Panc1 (cell line): ENCODE results near the gene FYN. TPM values are rescaled to one million over a fixed set of nuclear protein-coding genes. Genes with fewer than 3 reads are reported as not detected.

Experiments
- ATAC-seq: fragments of 200-7000 bp; cut with Tn5 transposase; 2 replicates; pipeline ENCODE4 v1.9.1; 2020; ENCODE audit warnings: mild to moderate bottlenecking, moderate library complexity
- BruUV-seq: library from RNA; stranded (reverse); fragments of 400-500 nt; replicated peaks from 2 replicates; lab custom pipeline; 2021; lab: Mats Ljungman, UMichigan
- CTCF ChIA-PET: fragments of 300-600 bp; sonication (Branson Sonifier 250); formaldehyde crosslinking; loops from one replicate; lab custom pipeline; 2022; ENCODE audit warnings: antibody characterized with exemption; lab: Charles Lee
- POLR2A ChIA-PET: fragments of 300-600 bp; sonication (Branson Sonifier 250); formaldehyde crosslinking; loops from one replicate; lab custom pipeline; 2022; ENCODE audit warnings: antibody characterized with exemption; lab: Charles Lee
- DNase-seq: peaks from one replicate; pipeline ENCODE4 v3.0.0-alpha.2; 2010; ENCODE audit warnings: low read depth, low spot score
- H3K27ac ChIP-seq: 2 replicates; pipeline ENCODE4 v1.5.1; 2011; ENCODE audit warnings: mild to moderate bottlenecking, low read length, inconsistent platforms
- H3K27me3 ChIP-seq: fragments of 200-500 bp; sonication (Bioruptor generic); 2 replicates; pipeline ENCODE4 v1.6.0; 2014; ENCODE audit warnings: low read length, inconsistent platforms; ENCODE audit not compliant: control insufficient read depth, insufficient read depth
- H3K36me3 ChIP-seq: fragments of 200-500 bp; sonication (Bioruptor generic); 2 replicates; pipeline ENCODE4 v1.5.1; 2014; ENCODE audit warnings: inconsistent platforms, mild to moderate bottlenecking, low read length, moderate library complexity; ENCODE audit not compliant: control insufficient read depth, insufficient read depth
- H3K4me1 ChIP-seq: 2 replicates; pipeline ENCODE4 v1.5.1; 2011; ENCODE audit warnings: inconsistent platforms, mild to moderate bottlenecking, low read length, moderate library complexity; ENCODE audit not compliant: control insufficient read depth, insufficient read depth
- H3K4me3 ChIP-seq, 2 experiments: 2 replicates each; pipeline ENCODE4 v1.5.1; 2011 to 2012; ENCODE audit warnings: low read depth in 2 of 2, low read length in 2 of 2, mild to moderate bottlenecking in 2 of 2, inconsistent platforms in 1 of 2, moderate library complexity in 1 of 2
- H3K9me3 ChIP-seq: fragments of 200-500 bp; sonication (Bioruptor generic); 2 replicates; pipeline ENCODE4 v1.5.1; 2014; ENCODE audit warnings: low read depth, mild to moderate bottlenecking, inconsistent platforms, low read length, moderate library complexity; ENCODE audit not compliant: control insufficient read depth, insufficient read depth
- CTCF ChIP-seq: fragments of 450-650 bp; IDR thresholded peaks from 2 replicates; pipeline ENCODE4 v1.5.1; 2017; ENCODE audit warnings: mild to moderate bottlenecking
- POLR2AphosphoS5 ChIP-seq: IDR thresholded peaks from 2 replicates; pipeline ENCODE4 v1.6.1; 2012; ENCODE audit warnings: mild to moderate bottlenecking, low read depth, low read length, moderate library complexity
- REST ChIP-seq, 2 experiments: IDR thresholded peaks; 2 replicates each; pipeline ENCODE4 v1.6.1; 2011 to 2012; ENCODE audit warnings: low read depth in 2 of 2, control low read depth in 1 of 2, low read length in 1 of 2, mild to moderate bottlenecking in 1 of 2, moderate library complexity in 1 of 2; ENCODE audit not compliant: insufficient read depth in 1 of 2
- SIN3A ChIP-seq: IDR thresholded peaks from 2 replicates; pipeline ENCODE4 v1.6.1; 2012; ENCODE audit warnings: low read depth, mild to moderate bottlenecking, low read length, moderate library complexity, borderline replicate concordance; ENCODE audit not compliant: insufficient read depth
- TCF7L2 ChIP-seq: IDR thresholded peaks from 2 replicates; pipeline ENCODE4 v1.6.1; 2011; ENCODE audit warnings: mild to moderate bottlenecking, low read depth, low read length, inconsistent platforms
- in situ Hi-C: cut with HindIII; loops from 2 replicates; pipeline ENCODE4 v1.10.0; 2016; ENCODE audit warnings: low sequenced_read_pairs, low pct_unique_long_range_greater_than_20kb
- intact Hi-C: fragments of 100-400 bp; cut with micrococcal nuclease; formaldehyde crosslinking; loops from one replicate; pipeline ENCODE4 v1.10.0; 2022; ENCODE audit not compliant: unreplicated experiment
- total RNA-seq: library from RNA; stranded (reverse); gene quantifications from one replicate; pipeline ENCODE4 v1.2.1, GENCODE V29; 2021; ENCODE audit not compliant: unreplicated experiment

FYN gene
- total RNA-seq, 1 experiment from 2014 or later, result 4.2 TPM

GRCh38 chr6:111709201-111709600 lies 164.1 kb downstream of the FYN start:
- POLR2A ChIA-PET, result no interaction called here
- ATAC-seq, result no peak

GRCh38 chr6:111707773-111708172 lies 165.5 kb downstream of the FYN start:
- Histone ChIP-seq H3K27ac (no peak overlapping the region), H3K4me3 (no peak overlapping the region), H3K9me3 (no peaks in the 10 kb centered on the region), H3K27me3 (peaks cover 5% of the 10 kb centered on the region), H3K36me3 (no peaks in the 10 kb centered on the region), H3K4me1 (0 out of 2 replicates have a peak, but pooled peaks cover 3% of the 10 kb centered on the region)
- intact Hi-C loops, result no loop called here
- no peak for DNase-seq
- POLR2A ChIA-PET, result no interaction called here
- TF ChIP-seq SIN3A (no peak), REST (IDR thresholded peaks at IDR 0.05; ENCODE audit: insufficient read depth in 1 of 2, low read depth in 2 of 2, low read length in 1 of 2) (no peak), TCF7L2 (no peak), POLR2AphosphoS5 (no peak), CTCF (no peak)
- no TSS peak for BruUV-seq
- no peak for ATAC-seq
- in situ Hi-C loops, result no loop called here
- CTCF ChIA-PET, result no interaction called here

More at GRCh38 chr6:111709201-111709600, 164.1 kb downstream of the FYN start:
- TF ChIP-seq TCF7L2 (no peak), SIN3A (no peak), CTCF (no peak)
- intact Hi-C loops (no loop called here), in situ Hi-C loops (no loop called here)
- Histone ChIP-seq H3K4me1 (0 out of 2 replicates have a peak, but pooled peaks cover 3% of the 10 kb centered on the region), H3K4me3 (no peak overlapping the region), H3K27me3 (peaks cover 5% of the 10 kb centered on the region), H3K27ac (no peak overlapping the region), H3K36me3 (no peaks in the 10 kb centered on the region), H3K9me3 (no peaks in the 10 kb centered on the region)
- CTCF ChIA-PET, result interaction anchor here (2.6 kb wide), 1 partner anchor 334 kb away, joined by 27 read pairs; no protein-coding TSS in a partner anchor
- no peak for DNase-seq
- BruUV-seq, result no TSS peak
